HCT116 (cell line): Measurements from ENCODE around the gene ABHD17B. TPM values are rescaled to one million over a fixed set of nuclear protein-coding genes. Genes with fewer than 3 reads are reported as not detected.

Source experiments
- ATAC-seq: fragments of 200-7000 bp; cut with Tn5 transposase; 2 replicates; pipeline ENCODE4 v1.9.1; 2020; ENCODE audit warnings: mild to moderate bottlenecking, moderate library complexity
- BruUV-seq: library from RNA; stranded (reverse); fragments of 400-500 nt; replicated peaks from 2 replicates; lab custom pipeline; 2021; lab: Mats Ljungman, UMichigan
- CTCF ChIA-PET: fragments of 300-600 bp; sonication (Branson Sonifier 250); formaldehyde crosslinking; loops from one replicate; lab custom pipeline; 2021; ENCODE audit warnings: antibody characterized with exemption; lab: Charles Lee
- POLR2A ChIA-PET: fragments of 300-600, 350-600 bp; sonication (Branson Sonifier 250); formaldehyde crosslinking; loops from one replicate; lab custom pipeline; 2021; ENCODE audit warnings: antibody characterized with exemption; lab: Charles Lee
- RAD21 ChIA-PET, 2 experiments: fragments of 300-600 bp; sonication (Branson Sonifier 250); formaldehyde crosslinking; loops; one replicate each; lab custom pipeline; 2023; ENCODE audit warnings: low total read pairs in 2 of 2; ENCODE audit not compliant: uncharacterized antibody in 2 of 2, unreplicated experiment in 2 of 2, low non-redundant PET in 1 of 2; lab: Charles Lee
- DNase-seq: peaks from one replicate; pipeline ENCODE4 v3.0.0-alpha.2; 2010; ENCODE audit warnings: low read depth, low spot score
- H2AFZ ChIP-seq: fragments of 200-600 bp; shearing (Covaris generic), sonication (generic); 2 replicates; pipeline ENCODE4 v1.6.1; 2017; ENCODE audit warnings: low read depth, mixed run types, mixed read lengths, antibody characterized with exemption, low read length; ENCODE audit not compliant: poor library complexity, severe bottlenecking
- H3K27ac ChIP-seq: 2 replicates; pipeline ENCODE4 v1.5.1; 2012; ENCODE audit warnings: low read depth, low read length
- H3K27me3 ChIP-seq: fragments of 200-600 bp; sonication (generic); 2 replicates; pipeline ENCODE4 v1.6.1; 2016; ENCODE audit warnings: mixed run types, low read length, mixed read lengths; ENCODE audit not compliant: insufficient read depth
- H3K36me3 ChIP-seq, 2 experiments: fragments of 200-500 bp in 1 of 2; fragments of 200-600 bp in 1 of 2; sonication (Bioruptor generic) in 1 of 2; sonication (generic) in 1 of 2; 2 replicates each; pipeline versions ENCODE4 v1.5.1 to v1.6.1; 2014 to 2016; ENCODE audit warnings: low read length in 2 of 2, inconsistent platforms in 1 of 2, mixed read lengths in 1 of 2, mixed run types in 1 of 2; ENCODE audit not compliant: insufficient read depth in 2 of 2, control insufficient read depth in 1 of 2
- H3K4me1 ChIP-seq, 2 experiments: fragments of 200-600 bp in 1 of 2; sonication (generic) in 1 of 2; 2 replicates each; pipeline versions ENCODE4 v1.5.1 to v1.6.1; 2012 to 2017; ENCODE audit warnings: low read length in 2 of 2, inconsistent platforms in 1 of 2, mild to moderate bottlenecking in 1 of 2, mixed read lengths in 1 of 2, mixed run types in 1 of 2, moderate library complexity in 1 of 2; ENCODE audit not compliant: insufficient read depth in 2 of 2, control insufficient read depth in 1 of 2
- H3K4me2 ChIP-seq: fragments of 200-600 bp; sonication (generic); 2 replicates; pipeline ENCODE4 v1.6.1; 2017; ENCODE audit warnings: mixed run types, low read length, mixed read lengths
- H3K4me3 ChIP-seq, 2 experiments: fragments of 200-600 bp in 1 of 2; sonication (generic) in 1 of 2; replicated peaks in 1 of 2; 2 replicates each; pipeline ENCODE4 v1.5.1; 2011 to 2016; ENCODE audit warnings: low read length in 2 of 2, control low read depth in 1 of 2, low read depth in 1 of 2, mild to moderate bottlenecking in 1 of 2, mixed read lengths in 1 of 2, mixed run types in 1 of 2
- H3K79me2 ChIP-seq: fragments of 200-600 bp; sonication (generic); 2 replicates; pipeline ENCODE4 v1.6.1; 2017; ENCODE audit warnings: mild to moderate bottlenecking, mixed run types, low read length, moderate library complexity, mixed read lengths; ENCODE audit not compliant: insufficient read depth
- H3K9ac ChIP-seq: fragments of 200-600 bp; sonication (generic); 2 replicates; pipeline ENCODE4 v1.6.1; 2016; ENCODE audit warnings: low read length, mixed read lengths
- H3K9me2 ChIP-seq: fragments of 200-600 bp; sonication (generic), shearing (Covaris generic); 2 replicates; pipeline ENCODE4 v1.6.1; 2017; ENCODE audit warnings: mixed run types, mild to moderate bottlenecking, moderate library complexity; ENCODE audit not compliant: insufficient read depth
- H3K9me3 ChIP-seq, 2 experiments: fragments of 200-500 bp in 1 of 2; fragments of 200-600 bp in 1 of 2; sonication (Bioruptor generic) in 1 of 2; sonication (generic) in 1 of 2; 2 replicates each; pipeline ENCODE4 v1.6.1; 2014 to 2017; ENCODE audit warnings: low read length in 2 of 2, mixed read lengths in 2 of 2, inconsistent platforms in 1 of 2, low read depth in 1 of 2, mild to moderate bottlenecking in 1 of 2, mixed run types in 1 of 2, moderate library complexity in 1 of 2; ENCODE audit not compliant: control insufficient read depth in 1 of 2, insufficient read depth in 1 of 2
- H4K20me1 ChIP-seq: fragments of 200-600 bp; sonication (generic), shearing (Covaris generic); 2 replicates; pipeline ENCODE4 v1.6.1; 2017; ENCODE audit warnings: mixed run types, mild to moderate bottlenecking, moderate library complexity; ENCODE audit not compliant: insufficient read depth
- CTCF ChIP-seq, 3 experiments: fragments of 200-600 bp in 1 of 3; sonication (generic) in 1 of 3; IDR thresholded peaks in 2 of 3; conservative IDR thresholded peaks in 1 of 3; 2 replicates each; pipeline ENCODE4 v1.5.1; 2012 to 2017; ENCODE audit warnings: low read depth in 2 of 3, low read length in 2 of 3, antibody characterized with exemption in 1 of 3, borderline replicate concordance in 1 of 3, control low read depth in 1 of 3, mild to moderate bottlenecking in 1 of 3, mixed read lengths in 1 of 3, mixed run types in 1 of 3, moderate library complexity in 1 of 3; ENCODE audit not compliant: insufficient read depth in 1 of 3
- FOSL1 ChIP-seq: IDR thresholded peaks from 2 replicates; pipeline ENCODE4 v1.6.1; 2012; ENCODE audit warnings: low read depth
- POLR2AphosphoS5 ChIP-seq: IDR thresholded peaks from 2 replicates; pipeline ENCODE4 v1.6.1; 2011; ENCODE audit warnings: mild to moderate bottlenecking, low read depth, low read length, moderate library complexity
- RAD21 ChIP-seq: IDR thresholded peaks from 2 replicates; pipeline ENCODE4 v1.6.1; 2012; ENCODE audit warnings: low read depth, mild to moderate bottlenecking
- intact Hi-C: fragments of 100-400 bp; cut with micrococcal nuclease; formaldehyde crosslinking; loops from 2 replicates; pipeline ENCODE4 v1.10.0; 2022
- total RNA-seq: library from RNA; stranded (reverse); gene quantifications from one replicate; pipeline ENCODE4 v1.2.1, GENCODE V29; 2021; ENCODE audit not compliant: unreplicated experiment
- TF ChIP-seq, protein P1 (sequence below): IDR thresholded peaks from 2 replicates; pipeline ENCODE4 v1.6.1; 2012; ENCODE audit warnings: low read depth
- TF ChIP-seq, protein P2 (sequence below): IDR thresholded peaks from 2 replicates; pipeline ENCODE4 v1.6.1; 2012

Gene ABHD17B
- total RNA-seq, 1 experiment from 2014 or later: 17.0 TPM

DNA sequence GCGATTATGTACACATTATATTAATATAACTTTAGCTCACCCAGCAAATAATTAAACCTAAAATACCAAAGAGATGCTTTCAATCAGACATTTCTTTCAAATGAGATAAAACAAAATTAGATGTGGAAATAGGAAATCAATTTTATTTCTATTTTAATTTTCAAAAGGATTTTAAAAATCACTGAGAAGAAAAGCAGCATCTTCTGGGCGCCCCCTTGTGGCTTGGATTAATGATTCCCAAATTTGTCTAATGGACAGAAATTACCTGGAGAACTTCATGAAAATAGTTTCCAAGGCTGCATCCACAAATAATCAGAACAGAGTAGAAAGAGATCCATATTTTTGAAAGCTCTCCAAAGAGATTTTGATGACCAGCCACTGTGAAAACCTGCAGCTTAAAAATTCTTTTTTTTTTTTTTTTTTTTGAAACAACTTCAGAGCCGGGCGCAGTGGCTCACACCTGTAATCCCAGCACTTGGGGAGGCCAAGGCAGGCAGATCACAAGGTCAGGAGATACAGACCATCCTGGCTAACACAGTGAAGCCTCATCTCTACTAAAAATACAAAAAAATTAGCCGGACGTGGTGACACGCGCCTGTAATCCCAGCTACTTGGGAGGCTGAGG is 91.8 kb downstream of the ABHD17B start:
- H3K9me3 ChIP-seq: no peaks in the 10 kb centered on the region
- no peak overlapping the region for H3K4me2 ChIP-seq
- H3K36me3 ChIP-seq: no peaks in the 10 kb centered on the region
- ChIA-PET RAD21 (no interaction called here), CTCF (interaction anchor here (0.8 to 3.0 kb wide), 7 partner anchors 9 to 534 kb away, joined by 3 to 10 read pairs (median 6); partner anchors contain the start of genes ABHD17B and C9orf85), POLR2A (no interaction called here)
- no peaks in the 10 kb centered on the region for H3K4me1 ChIP-seq
- BruUV-seq: no TSS peak
- no peak for ATAC-seq
- intact Hi-C loops: loop anchor here (10.0 kb wide), 1 partner anchor 1184 kb away; no protein-coding TSS in a partner anchor
- no peaks in the 10 kb centered on the region for H3K9me2 ChIP-seq
- H3K9ac ChIP-seq: no peak overlapping the region
- no peak overlapping the region for H3K4me3 ChIP-seq
- no peaks in the 10 kb centered on the region for H3K79me2 ChIP-seq
- H3K27me3 ChIP-seq: no peaks in the 10 kb centered on the region
- TF ChIP-seq RAD21 (peak; percentile 62), FOSL1 (no peak), CTCF (IDR thresholded peaks at IDR 0.05 in 2 of 3, conservative IDR thresholded peaks at IDR 0.05 in 1 of 3; ENCODE audit: borderline replicate concordance in 1 of 3, insufficient read depth in 1 of 3, low read depth in 2 of 3, low read length in 2 of 3) (peak; percentile 55 to 81 (median 68); a peak in 5 of 6 replicates), POLR2AphosphoS5 (no peak)
- TF ChIP-seq, protein P1, sequence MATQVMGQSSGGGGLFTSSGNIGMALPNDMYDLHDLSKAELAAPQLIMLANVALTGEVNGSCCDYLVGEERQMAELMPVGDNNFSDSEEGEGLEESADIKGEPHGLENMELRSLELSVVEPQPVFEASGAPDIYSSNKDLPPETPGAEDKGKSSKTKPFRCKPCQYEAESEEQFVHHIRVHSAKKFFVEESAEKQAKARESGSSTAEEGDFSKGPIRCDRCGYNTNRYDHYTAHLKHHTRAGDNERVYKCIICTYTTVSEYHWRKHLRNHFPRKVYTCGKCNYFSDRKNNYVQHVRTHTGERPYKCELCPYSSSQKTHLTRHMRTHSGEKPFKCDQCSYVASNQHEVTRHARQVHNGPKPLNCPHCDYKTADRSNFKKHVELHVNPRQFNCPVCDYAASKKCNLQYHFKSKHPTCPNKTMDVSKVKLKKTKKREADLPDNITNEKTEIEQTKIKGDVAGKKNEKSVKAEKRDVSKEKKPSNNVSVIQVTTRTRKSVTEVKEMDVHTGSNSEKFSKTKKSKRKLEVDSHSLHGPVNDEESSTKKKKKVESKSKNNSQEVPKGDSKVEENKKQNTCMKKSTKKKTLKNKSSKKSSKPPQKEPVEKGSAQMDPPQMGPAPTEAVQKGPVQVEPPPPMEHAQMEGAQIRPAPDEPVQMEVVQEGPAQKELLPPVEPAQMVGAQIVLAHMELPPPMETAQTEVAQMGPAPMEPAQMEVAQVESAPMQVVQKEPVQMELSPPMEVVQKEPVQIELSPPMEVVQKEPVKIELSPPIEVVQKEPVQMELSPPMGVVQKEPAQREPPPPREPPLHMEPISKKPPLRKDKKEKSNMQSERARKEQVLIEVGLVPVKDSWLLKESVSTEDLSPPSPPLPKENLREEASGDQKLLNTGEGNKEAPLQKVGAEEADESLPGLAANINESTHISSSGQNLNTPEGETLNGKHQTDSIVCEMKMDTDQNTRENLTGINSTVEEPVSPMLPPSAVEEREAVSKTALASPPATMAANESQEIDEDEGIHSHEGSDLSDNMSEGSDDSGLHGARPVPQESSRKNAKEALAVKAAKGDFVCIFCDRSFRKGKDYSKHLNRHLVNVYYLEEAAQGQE: no peak
- TF ChIP-seq, protein P2, sequence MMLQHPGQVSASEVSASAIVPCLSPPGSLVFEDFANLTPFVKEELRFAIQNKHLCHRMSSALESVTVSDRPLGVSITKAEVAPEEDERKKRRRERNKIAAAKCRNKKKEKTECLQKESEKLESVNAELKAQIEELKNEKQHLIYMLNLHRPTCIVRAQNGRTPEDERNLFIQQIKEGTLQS: no peak
- no peak overlapping the region for H2AFZ ChIP-seq
- peak; percentile 10 for DNase-seq
- H3K27ac ChIP-seq: no peak overlapping the region
- H4K20me1 ChIP-seq: no peaks in the 10 kb centered on the region
